ENCODE measurements around the gene ZGPAT. TPM values are rescaled to one million over a fixed set of nuclear protein-coding genes. Genes with fewer than 3 reads are reported as not detected.

The ZGPAT gene
- total and polyA plus RNA-seq, 9 of the 15 experiments (the other 6 are each of a cell fraction or from before 2014, with no cell fraction given) = 0.14 to 26.6 (median 7.4) TPM

DNA sequence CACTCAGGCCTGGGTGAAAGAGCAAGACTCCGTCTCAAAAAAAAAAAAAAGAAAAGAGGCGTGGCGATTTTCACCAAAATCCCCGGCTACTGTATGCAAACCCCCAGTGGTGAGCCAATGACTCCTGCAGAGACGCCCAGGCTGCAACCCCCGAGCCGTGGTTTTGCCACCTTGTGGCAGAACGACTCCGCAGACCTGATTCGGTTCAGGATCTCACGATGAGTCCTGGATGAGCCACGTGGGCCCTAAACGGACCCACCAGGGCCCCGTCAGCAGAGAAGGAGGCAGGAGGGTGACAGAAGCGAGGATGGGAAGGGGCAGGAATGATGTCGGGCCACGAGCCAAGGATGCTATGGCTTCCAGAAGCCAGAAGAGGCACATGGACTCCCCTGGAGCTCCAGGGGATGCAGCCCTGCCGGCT, 74.2 kb downstream of the ZGPAT start:
- no peak overlapping the region for H3K4me3 ChIP-seq
- no peaks in the 10 kb centered on the region for H3K9me1 ChIP-seq (ENCODE audit: control insufficient read depth, insufficient read depth, low read length)
- no peaks in the 10 kb centered on the region for H3K36me3 ChIP-seq (ENCODE audit: control insufficient read depth, insufficient read depth, low read length)
- in situ Hi-C loops (cut with MboI) (no loop called here), intact Hi-C loops (cut with micrococcal nuclease) (loop anchor here (10.0 kb wide), 2 partner anchors 77 to 193 kb away; partner anchors contain the start of genes ARFRP1, SAMD10 and ZGPAT)
- FAIRE-seq = no peak
- no peak overlapping the region for H3K27ac ChIP-seq (ENCODE audit: extremely low read depth, low read depth, low read length)
- H4K20me1 ChIP-seq (replicated peaks; ENCODE audit: control insufficient read depth, insufficient read depth, low read length) = no peaks in the 10 kb centered on the region
- peak overlapping the region; percentile 55; the same call in 1 of the 2 replicates for H2AFZ ChIP-seq (ENCODE audit: low read depth, low read length)
- BruUV-seq (replicated peaks) = no TSS peak
- ChIA-PET CTCF (ENCODE audit: low intra/inter-chr PET ratio) (no interaction called here), POLR2A (interaction anchor here (0.5 kb wide), 1 partner anchor 165 kb away, joined by 3 read pairs; no protein-coding TSS in a partner anchor)
- no peak for TF ChIP-seq ZNF146 (CRISPR knock-in tag; IDR thresholded peaks at IDR 0.05; ENCODE audit: unreplicated experiment)
- peak; percentile 10 to 25 (median 16); a peak in 1 of 6 replicates for TF ChIP-seq CTCF (IDR thresholded peaks at IDR 0.05 in 2 of 3, conservative IDR thresholded peaks at IDR 0.05 in 1 of 3; ENCODE audit: insufficient read depth in 2 of 3, low read depth in 1 of 3, low read length in 3 of 3)
- H3K9ac ChIP-seq (ENCODE audit: insufficient read depth in 1 of 2, low read depth in 2 of 2, low read length in 2 of 2) = no peak overlapping the region; a peak in 1 of 4 replicates
- H3K4me1 ChIP-seq (replicated peaks in 1 of 2; ENCODE audit: control insufficient read depth in 2 of 2, insufficient read depth in 2 of 2, low read length in 2 of 2) = peaks cover 5 to 25% of the 10 kb centered on the region in 2 experiments; a peak in 4 of 5 replicates
- no peaks in the 10 kb centered on the region for H3K27me3 ChIP-seq (ENCODE audit: control insufficient read depth in 2 of 2, insufficient read depth in 2 of 2, low read length in 2 of 2)
- WGBS (ENCODE audit: insufficient coverage, low coverage, missing lambda C conversion rate) = 21% methylated on average over 14 of the region's 18 CpGs
- no peak for DNase-seq (ENCODE audit: extremely low read depth in 1 of 4, low spot score in 3 of 4)
- no peak overlapping the region for H3K4me2 ChIP-seq (ENCODE audit: insufficient read depth, low read length)
- peak; percentile 48 for ATAC-seq
- H3K79me2 ChIP-seq (ENCODE audit: control insufficient read depth, insufficient read depth, low read length) = no peaks in the 10 kb centered on the region
- H3K9me3 ChIP-seq (replicated peaks; ENCODE audit: control insufficient read depth, insufficient read depth, low read depth, low read length) = no peaks in the 10 kb centered on the region

DNA sequence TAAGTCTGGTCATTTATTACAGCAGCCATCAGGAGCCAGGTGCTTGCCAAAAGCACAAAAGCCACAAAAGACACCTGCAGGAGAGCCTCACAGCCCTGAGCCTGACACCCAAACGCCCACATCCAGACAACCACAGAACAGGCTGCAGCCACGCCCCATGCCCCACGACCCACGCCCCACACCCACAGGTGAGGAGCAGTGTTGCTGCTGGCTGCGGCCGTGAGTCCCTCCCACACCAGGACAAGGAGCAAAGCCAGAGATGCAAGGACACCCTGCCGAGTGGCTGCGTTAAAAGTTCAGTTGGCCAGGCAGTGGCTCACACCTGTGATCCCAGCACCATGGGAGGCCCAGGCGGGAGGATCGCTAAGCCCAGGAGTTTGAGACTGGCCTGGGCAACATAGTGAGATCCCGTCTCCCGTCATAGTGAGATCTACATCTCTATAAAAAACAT, 74.7 kb downstream of the ZGPAT start:
- no peak for TF ChIP-seq ZNF780A (CRISPR knock-in tag; IDR thresholded peaks at IDR 0.05)
- no peak for TF ChIP-seq OTX1 (CRISPR knock-in tag; IDR thresholded peaks at IDR 0.05)
- no peak for TF ChIP-seq POLR2A (conservative IDR thresholded peaks at IDR 0.05)
- TF ChIP-seq ZNF121 (CRISPR knock-in tag; conservative IDR thresholded peaks at IDR 0.05) = peak; percentile 60; the same call in 1 of the 2 replicates
- Histone ChIP-seq H3K79me2 (ENCODE audit: control insufficient read depth, insufficient read depth, low read length) (no peaks in the 10 kb centered on the region), H3K4me2 (ENCODE audit: insufficient read depth, low read length) (no peak overlapping the region), H3K4me1 (replicated peaks in 1 of 2; ENCODE audit: control insufficient read depth in 2 of 2, insufficient read depth in 2 of 2, low read length in 2 of 2) (peaks cover 5 to 25% of the 10 kb centered on the region in 2 experiments; a peak in 4 of 5 replicates), H2AFZ (ENCODE audit: low read depth, low read length) (no peak overlapping the region), H3K36me3 (ENCODE audit: control insufficient read depth, insufficient read depth, low read length) (no peaks in the 10 kb centered on the region), H3K9me3 (replicated peaks; ENCODE audit: control insufficient read depth, insufficient read depth, low read depth, low read length) (no peaks in the 10 kb centered on the region), H4K20me1 (replicated peaks; ENCODE audit: control insufficient read depth, insufficient read depth, low read length) (no peaks in the 10 kb centered on the region), H3K9me1 (ENCODE audit: control insufficient read depth, insufficient read depth, low read length) (no peaks in the 10 kb centered on the region), H3K27me3 (ENCODE audit: control insufficient read depth in 2 of 2, insufficient read depth in 2 of 2, low read length in 2 of 2) (no peaks in the 10 kb centered on the region), H3K27ac (ENCODE audit: extremely low read depth, low read depth, low read length) (no peak overlapping the region), H3K4me3 (no peak overlapping the region), H3K9ac (ENCODE audit: insufficient read depth in 1 of 2, low read depth in 2 of 2, low read length in 2 of 2) (0 out of 4 replicates have a peak overlapping the region, but pooled peaks of 1 of the 2 experiments have one; percentile 45)
- intact Hi-C loops (cut with micrococcal nuclease) = loop anchor here (10.0 kb wide), 2 partner anchors 78 to 192 kb away; partner anchors contain the start of genes ARFRP1, SAMD10 and ZGPAT
- ATAC-seq (no peak), FAIRE-seq (no peak), DNase-seq (ENCODE audit: extremely low read depth in 1 of 4, low spot score in 3 of 4) (no peak)
- ChIA-PET POLR2A (no interaction called here), CTCF (ENCODE audit: low intra/inter-chr PET ratio) (no interaction called here)
- no TSS peak for BruUV-seq (replicated peaks)
- in situ Hi-C loops (cut with MboI) = no loop called here
- WGBS (ENCODE audit: insufficient coverage, low coverage, missing lambda C conversion rate) = 36% methylated on average over 12 of the region's 12 CpGs
